Cardiac muscle cell (in vitro differentiated cells and primary cell): ENCODE measurements around the gene CDK14. TPM values are rescaled to one million over a fixed set of nuclear protein-coding genes. Genes with fewer than 3 reads are reported as not detected.

ENCODE experiments used
- DNase-seq, 2 donors: peaks; one replicate each; pipeline versions ENCODE4 v3.0.0 to v3.0.0-alpha.2; 2010 to 2017; ENCODE audit warnings: low read depth in 1 of 2, low spot score in 1 of 2
- H3K27ac ChIP-seq: fragments of 200-600 bp; sonication (generic); 2 replicates; pipeline ENCODE4 v1.5.1; 2016
- H3K27me3 ChIP-seq: fragments of 200-600 bp; sonication (generic); 2 replicates; pipeline ENCODE4 v1.6.0; 2016; ENCODE audit warnings: control low read depth
- H3K36me3 ChIP-seq: fragments of 200-600 bp; sonication (generic); 2 replicates; pipeline ENCODE4 v1.5.1; 2016; ENCODE audit warnings: control low read depth
- H3K4me1 ChIP-seq: fragments of 200-600 bp; sonication (generic); 2 replicates; pipeline ENCODE4 v1.8.1; 2017; ENCODE audit warnings: low read depth, mild to moderate bottlenecking, mixed run types
- H3K4me3 ChIP-seq: fragments of 200-600 bp; sonication (generic); 2 replicates; pipeline ENCODE4 v1.5.1; 2016; ENCODE audit warnings: mild to moderate bottlenecking
- H3K9me3 ChIP-seq: fragments of 200-600 bp; sonication (generic); 2 replicates; pipeline ENCODE4 v1.5.1; 2017; ENCODE audit warnings: low read depth, mild to moderate bottlenecking, control low read depth
- polyA plus RNA-seq: library from polyadenylated mRNA; unstranded; fragments of >200 nt; fragmentation: Nextera tagmentation; extraction: Ambion mirVana; gene quantifications from 2 replicates; pipeline ENCODE4 v1.2.1, GENCODE V29; 2016
- total RNA-seq: library from RNA; depleted of rRNA; stranded (reverse); fragments of >200 nt; gene quantifications from 2 replicates; pipeline ENCODE4 v1.2.3, GENCODE V29; 2016
- TF ChIP-seq, protein P1 (sequence below): IDR thresholded peaks from 2 replicates; pipeline ENCODE4 v1.5.1; 2012; ENCODE audit warnings: low read depth, mild to moderate bottlenecking, low read length

Gene CDK14
- total and polyA plus RNA-seq, 2 experiments from 2014 or later: 22.5 to 23.1 TPM

DNA sequence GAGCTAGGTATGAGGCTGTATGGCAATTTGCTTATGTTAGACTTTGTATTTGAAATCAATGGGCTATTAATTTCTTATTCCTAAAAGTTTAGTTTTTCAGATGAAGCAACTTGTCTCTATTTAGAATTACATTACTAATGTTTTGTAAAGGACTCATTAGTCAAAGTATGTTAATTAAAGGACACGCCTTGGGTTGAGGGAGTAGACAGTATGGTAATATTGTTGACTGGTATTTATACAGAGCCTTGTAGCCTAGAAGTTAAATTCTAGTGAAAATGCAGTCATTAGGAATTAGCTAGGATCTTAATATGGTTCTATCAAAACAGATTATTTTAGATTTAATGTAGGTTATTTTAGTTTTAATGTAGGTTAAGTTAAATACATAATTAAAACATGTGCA is 6.2 kb downstream of the CDK14 start:
- no peaks in the 10 kb centered on the region for H3K9me3 ChIP-seq
- no peak overlapping the region for H3K4me3 ChIP-seq
- no peaks in the 10 kb centered on the region for H3K36me3 ChIP-seq
- H3K4me1 ChIP-seq: peaks cover 14% of the 10 kb centered on the region
- H3K27me3 ChIP-seq: no peaks in the 10 kb centered on the region
- no peak for DNase-seq
- H3K27ac ChIP-seq: no peak overlapping the region
- TF ChIP-seq, protein P1, sequence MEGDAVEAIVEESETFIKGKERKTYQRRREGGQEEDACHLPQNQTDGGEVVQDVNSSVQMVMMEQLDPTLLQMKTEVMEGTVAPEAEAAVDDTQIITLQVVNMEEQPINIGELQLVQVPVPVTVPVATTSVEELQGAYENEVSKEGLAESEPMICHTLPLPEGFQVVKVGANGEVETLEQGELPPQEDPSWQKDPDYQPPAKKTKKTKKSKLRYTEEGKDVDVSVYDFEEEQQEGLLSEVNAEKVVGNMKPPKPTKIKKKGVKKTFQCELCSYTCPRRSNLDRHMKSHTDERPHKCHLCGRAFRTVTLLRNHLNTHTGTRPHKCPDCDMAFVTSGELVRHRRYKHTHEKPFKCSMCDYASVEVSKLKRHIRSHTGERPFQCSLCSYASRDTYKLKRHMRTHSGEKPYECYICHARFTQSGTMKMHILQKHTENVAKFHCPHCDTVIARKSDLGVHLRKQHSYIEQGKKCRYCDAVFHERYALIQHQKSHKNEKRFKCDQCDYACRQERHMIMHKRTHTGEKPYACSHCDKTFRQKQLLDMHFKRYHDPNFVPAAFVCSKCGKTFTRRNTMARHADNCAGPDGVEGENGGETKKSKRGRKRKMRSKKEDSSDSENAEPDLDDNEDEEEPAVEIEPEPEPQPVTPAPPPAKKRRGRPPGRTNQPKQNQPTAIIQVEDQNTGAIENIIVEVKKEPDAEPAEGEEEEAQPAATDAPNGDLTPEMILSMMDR: no peak

DNA sequence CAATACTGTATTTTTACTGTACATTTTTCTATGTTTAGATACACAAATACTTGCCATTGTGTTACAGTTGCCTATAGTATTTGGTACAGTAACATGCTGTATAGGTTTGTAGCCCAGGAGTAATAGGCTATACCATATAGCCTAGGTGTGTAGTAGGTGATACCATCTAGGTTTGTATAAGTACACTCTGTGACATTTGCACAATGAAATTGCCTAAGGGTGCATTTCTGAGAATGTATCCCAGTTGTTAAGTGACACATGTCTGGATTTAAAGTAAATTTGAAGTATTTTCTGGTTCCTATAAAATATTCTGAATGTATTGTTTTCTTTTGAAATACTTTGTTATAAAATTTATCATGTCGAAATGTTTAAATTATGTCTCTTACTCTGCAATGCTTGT is 7.2 kb downstream of the CDK14 start:
- no peak for DNase-seq
- Histone ChIP-seq H3K9me3 (no peaks in the 10 kb centered on the region), H3K4me1 (peaks cover 5% of the 10 kb centered on the region), H3K4me3 (no peak overlapping the region), H3K27ac (no peak overlapping the region), H3K36me3 (no peaks in the 10 kb centered on the region), H3K27me3 (no peaks in the 10 kb centered on the region)
- TF ChIP-seq, protein P1: no peak

DNA sequence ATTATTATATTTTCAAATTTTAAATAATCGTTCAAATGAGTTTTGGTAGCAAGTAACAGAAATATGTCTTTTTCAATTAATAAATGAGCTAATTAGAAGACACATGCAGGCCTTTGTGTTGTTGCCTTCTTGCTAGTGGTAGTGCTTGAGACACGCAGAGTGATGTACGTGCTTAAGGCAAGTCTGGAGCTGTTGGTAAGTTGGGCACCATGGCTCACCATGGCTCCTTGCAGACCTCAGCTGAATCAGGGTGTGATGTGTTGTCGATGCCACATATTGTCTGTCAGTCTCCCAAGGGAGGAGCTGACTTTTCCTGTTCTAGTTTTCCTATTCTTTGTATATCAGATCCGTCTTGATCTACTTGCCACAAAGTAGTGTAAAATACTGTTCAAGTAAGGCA is 8.3 kb downstream of the CDK14 start:
- Histone ChIP-seq H3K9me3 (no peaks in the 10 kb centered on the region), H3K4me3 (no peak overlapping the region), H3K4me1 (peaks cover 4% of the 10 kb centered on the region), H3K36me3 (no peaks in the 10 kb centered on the region), H3K27me3 (no peaks in the 10 kb centered on the region), H3K27ac (peak overlapping the region; percentile 41)
- no peak for DNase-seq
- TF ChIP-seq, protein P1: no peak

DNA sequence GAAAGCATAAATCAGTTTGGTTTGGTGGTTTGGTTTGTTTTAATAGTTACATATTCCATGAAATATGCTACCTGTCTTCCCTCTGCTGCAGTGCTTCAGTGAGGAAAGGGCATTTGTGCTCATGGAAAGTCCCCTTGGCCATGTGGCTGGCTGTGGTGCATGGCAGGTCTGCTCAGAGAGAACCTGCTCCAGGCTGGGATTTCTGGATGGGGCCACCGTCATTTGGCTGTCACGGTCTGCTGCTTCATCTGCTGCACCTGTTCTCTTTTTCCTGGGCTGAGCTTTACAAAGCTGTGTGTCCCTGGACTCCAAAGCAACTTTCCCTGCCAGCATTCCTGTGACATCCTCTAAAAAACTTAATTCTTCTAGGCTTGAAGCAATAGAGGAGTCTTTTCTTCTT is 8.9 kb downstream of the CDK14 start:
- no peaks in the 10 kb centered on the region for H3K36me3 ChIP-seq
- no peak overlapping the region for H3K4me3 ChIP-seq
- TF ChIP-seq, protein P1: no peak
- DNase-seq: no peak
- H3K4me1 ChIP-seq: no peaks in the 10 kb centered on the region
- no peaks in the 10 kb centered on the region for H3K27me3 ChIP-seq
- peak overlapping the region; percentile 41 for H3K27ac ChIP-seq
- H3K9me3 ChIP-seq: no peaks in the 10 kb centered on the region

DNA sequence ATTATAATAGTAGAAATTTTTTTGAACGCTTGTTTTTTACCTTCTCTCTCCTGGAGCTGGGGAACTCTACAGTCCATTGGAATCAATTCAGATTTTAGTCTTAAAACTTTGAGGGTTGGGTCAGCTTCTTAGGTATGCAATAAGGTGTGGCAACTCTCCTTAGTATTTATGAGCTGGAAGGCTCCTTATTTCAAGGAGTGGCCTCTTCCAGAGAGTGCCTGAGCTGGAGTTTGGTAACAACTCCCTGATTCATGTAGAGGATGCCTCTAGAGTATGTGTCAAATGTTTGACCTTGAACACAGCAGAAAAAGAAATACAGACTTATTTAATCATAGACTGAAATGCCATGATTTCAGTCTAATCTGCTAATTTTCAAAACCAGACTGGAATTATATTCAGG is 11.1 kb downstream of the CDK14 start:
- Histone ChIP-seq H3K27ac (no peak overlapping the region), H3K36me3 (no peaks in the 10 kb centered on the region), H3K4me3 (no peak overlapping the region), H3K4me1 (no peaks in the 10 kb centered on the region), H3K9me3 (no peaks in the 10 kb centered on the region), H3K27me3 (no peaks in the 10 kb centered on the region)
- no peak for DNase-seq
- TF ChIP-seq, protein P1: no peak

DNA sequence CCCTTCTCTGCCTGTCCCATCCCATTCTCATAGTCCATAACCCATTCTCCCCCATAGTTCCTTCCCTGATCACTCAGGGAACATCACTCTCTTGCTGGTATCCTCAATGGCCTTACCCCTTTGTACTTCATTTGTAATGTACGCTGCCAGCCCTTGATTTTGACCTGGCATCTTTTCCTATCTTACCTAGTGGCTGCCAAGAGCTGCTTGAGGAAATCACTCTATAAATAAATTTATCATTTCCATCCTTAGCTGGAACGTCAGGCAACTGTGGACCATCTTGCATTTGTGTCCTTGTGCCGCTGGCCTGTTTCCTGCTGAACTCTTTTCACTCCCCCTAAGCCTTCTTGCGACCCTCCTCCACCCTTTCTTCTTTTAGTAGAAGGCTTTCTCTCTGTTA is 14.0 kb downstream of the CDK14 start:
- Histone ChIP-seq H3K36me3 (no peaks in the 10 kb centered on the region), H3K27ac (no peak overlapping the region), H3K4me1 (no peaks in the 10 kb centered on the region), H3K9me3 (no peaks in the 10 kb centered on the region), H3K4me3 (no peak overlapping the region), H3K27me3 (no peaks in the 10 kb centered on the region)
- DNase-seq: no peak
- TF ChIP-seq, protein P1: no peak
